NK-92 (cell line): ENCODE data around the gene SLC9A3.

Source experiments
- DNase-seq: peaks from one replicate; lab custom pipeline; 2025; ENCODE audit not compliant: unreplicated experiment; lab: John Stamatoyannopoulos, UW

SLC9A3 gene

DNA sequence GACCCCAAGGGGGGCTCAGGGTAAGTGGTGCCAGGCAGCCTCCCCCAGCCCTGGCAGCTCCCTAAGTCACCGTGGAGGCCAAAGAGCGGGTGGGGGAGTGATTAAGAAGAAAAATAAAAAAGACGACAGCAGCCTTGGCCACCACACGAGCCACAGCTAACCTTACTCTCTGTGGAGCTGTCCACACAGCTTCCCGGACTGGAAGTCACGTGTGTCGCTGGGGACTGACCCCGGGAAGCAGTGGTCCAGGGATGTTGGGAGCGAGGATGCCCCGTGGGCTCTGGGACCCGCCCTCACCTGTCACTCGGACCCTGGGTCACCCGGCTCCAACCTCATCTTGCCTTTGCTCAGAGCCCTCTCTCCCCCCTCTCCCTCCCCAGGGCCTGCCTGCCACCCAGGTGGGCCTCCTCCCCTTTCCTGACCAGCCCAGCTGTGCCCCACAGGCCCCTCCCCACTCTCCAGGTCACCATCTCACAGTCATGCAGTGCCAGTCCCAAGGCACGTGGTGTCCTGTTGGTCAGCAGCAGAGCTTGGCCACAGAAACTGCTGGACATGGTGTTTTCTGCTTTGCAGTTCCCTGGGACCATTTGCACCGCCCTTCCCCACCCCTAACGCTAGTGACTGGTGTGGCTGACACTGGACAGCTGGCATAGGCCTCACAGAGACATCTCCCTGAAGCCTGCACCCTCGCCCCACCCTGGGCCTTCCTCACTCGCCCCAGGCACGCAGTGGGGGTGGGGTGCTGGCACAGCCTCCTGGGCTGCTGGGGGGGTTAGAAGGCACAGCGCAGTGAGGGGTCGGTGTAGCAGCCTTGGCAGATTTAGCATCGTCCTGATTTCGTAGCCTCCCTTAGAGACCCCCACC lies 91.1 kb downstream of the SLC9A3 start:
- DNase-seq, result no peak

DNA sequence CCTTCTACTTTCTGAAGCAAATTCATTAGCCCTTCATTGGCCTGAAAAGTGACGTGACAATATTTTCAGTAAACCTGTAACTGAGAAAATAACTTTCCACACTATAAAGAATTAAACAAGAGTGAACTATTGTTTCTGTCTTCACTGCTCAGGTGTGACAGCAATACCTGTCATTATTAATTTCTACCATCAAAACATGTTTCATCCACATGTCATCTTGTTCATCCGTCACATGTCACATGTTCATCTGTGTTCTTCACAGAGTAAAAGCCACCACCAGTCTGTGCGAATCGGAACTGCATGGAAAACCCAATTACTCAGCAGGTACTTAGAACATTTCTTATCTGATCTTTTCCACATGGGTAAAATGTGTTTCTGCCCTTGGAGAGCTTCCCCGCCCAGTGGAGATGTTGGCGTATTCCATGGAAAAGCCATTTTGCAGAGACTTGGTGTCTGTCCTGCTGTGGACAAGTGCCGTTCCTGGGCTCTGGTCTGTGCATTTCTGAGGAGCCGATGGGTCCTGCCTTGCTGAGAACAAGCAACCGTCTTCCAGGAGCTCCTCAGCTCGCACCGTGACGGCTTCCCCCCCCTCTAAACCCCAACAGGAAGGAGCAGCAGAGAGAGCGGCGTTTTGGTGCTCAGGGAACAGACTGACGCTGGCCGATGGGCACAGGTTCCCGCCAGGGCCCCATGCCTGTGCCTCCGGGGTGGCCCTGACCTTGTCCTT lies 91.9 kb downstream of the SLC9A3 start:
- DNase-seq, result no peak

DNA sequence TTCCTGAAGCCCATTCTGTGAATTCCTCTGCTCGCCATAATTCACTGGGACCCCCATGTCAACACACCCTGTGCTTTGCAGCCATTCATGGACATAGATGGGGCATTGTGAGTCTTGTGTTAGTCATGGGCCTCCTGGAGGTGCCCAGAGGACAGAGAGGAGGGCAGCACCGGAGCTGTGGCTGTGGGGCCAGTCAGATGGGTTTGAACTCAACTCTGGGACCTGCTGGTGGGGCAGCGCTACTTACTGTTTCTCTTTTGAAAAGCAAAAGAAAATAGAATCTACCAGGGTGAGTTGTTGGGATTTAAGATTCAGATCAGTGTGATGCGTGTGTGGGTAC lies 92.6 kb downstream of the SLC9A3 start:
- no peak for DNase-seq

GRCh38 chr5:431001-431710 lies 93.1 kb downstream of the SLC9A3 start:
- DNase-seq, result no peak

- DNase-seq, result no peak
Observed at GRCh38 chr5:430214-430925, 93.9 kb downstream of the SLC9A3 start.

DNA sequence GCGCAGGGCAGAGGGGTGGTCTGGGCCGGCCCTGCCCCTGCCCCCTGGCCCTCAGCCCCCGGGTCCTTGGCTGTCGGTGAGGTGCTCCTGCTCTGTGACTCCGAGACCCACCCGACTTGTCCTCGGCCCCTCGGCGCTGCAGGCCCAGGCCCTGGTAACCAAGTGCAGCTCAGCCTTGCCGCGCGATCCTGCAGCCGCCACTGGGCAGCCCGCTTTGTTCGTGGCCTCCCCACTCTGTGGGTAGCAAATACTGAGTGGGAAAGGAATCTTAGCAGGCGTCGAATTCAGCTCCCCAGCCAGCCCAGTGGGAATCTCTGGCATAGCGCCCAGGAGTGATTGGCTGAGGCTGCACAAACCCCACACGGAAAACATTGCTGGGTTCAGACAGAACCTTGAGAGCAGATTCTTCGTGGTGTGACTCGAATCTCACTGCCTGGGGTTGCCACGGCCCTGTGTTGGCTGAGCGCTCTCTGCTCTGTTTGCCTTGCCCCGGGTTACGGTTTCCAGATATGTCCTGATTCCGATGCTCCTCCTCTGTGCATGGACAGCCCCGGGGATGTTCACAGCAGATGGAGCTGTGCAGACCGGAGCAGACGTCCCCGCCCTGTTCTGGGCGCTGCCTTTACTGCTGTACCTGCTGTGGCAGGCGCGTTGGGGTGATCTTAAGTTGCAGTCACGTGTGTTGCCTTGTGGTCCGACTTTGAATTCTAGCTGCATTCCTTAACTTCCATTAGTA lies 94.6 kb downstream of the SLC9A3 start:
- no peak for DNase-seq

DNA sequence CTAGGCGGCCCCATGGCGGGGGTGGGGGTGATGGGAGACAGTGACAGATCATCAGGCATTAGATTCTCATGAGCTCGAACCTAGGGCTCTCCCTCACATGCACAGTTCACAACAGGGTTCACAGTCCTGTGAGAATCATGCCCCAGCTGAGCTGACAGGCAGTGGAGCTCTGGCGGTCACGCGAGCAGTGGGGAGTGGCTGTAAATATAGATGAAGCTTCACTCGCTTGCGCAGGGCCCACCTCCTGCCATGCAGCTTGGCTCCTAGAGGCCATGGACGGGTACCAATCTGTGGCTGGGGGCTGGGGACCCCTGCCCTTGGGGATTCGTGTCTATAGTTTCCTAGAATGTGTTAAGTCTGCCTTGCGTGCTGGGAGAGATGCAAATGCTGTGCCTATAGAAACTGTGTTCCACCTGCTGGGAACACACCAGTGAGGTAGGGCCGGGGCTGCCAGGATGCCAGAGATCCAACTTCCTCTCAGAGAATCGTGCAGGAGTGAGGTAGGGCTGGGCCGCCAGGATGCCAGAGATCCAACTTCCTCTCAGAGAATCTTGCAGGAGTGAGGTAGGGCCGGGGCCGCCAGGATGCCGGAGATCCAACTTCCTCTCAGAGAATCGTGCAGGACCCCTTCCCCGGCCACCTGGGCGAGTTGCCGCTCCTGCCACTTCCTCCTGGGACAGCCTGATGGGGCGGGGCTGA lies 95.3 kb downstream of the SLC9A3 start:
- no peak for DNase-seq

DNA sequence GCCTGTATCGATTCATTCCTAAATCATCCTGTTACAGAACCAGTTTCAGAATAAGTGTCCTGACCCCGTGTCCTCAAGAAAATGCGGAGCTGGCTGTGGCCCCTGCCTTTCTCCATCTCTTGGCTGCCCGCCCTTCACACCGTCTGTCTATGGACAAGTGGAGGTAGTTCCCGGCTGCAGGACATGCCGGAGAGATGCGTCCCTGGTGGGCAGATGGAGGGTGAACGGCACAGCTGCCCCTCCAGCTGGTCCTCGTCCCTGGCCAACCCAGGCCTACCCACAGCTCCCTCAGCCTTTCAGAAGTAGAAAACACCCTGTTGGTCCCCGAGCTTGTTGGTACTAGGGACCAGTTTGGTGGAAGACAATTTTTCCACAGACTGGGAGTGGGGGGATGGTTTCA lies 96.0 kb downstream of the SLC9A3 start:
- no peak for DNase-seq

- no peak for DNase-seq
Observed at GRCh38 chr5:427415-428087, 96.7 kb downstream of the SLC9A3 start.

DNA sequence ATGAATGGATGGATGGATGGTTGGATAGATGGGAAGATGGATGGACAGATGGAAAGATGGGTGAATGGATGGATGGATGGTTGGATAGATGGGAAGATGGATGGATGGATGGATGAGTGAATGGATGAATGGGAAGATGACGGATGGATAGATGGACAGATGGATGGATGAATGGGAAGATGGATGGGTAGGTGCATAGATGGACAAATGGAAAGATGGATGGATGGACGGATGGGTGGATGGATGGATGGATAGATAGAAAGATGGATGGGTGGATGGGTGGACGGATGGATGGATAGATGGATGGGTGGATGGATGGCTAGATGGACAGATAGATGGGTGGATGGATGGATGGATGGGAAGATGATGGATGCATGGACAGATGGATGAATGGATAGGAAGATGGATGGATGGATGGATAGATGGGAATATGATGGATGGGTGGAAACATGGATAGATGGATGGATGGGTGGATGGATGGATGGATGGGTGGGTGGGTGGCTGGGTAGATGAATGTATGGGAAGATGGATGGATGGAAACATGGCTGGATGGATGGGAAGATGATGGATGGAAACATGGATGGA lies 97.8 kb downstream of the SLC9A3 start:
- DNase-seq, result no peak

GRCh38 chr5:425714-426113 lies 98.5 kb downstream of the SLC9A3 start:
- no peak for DNase-seq

DNA sequence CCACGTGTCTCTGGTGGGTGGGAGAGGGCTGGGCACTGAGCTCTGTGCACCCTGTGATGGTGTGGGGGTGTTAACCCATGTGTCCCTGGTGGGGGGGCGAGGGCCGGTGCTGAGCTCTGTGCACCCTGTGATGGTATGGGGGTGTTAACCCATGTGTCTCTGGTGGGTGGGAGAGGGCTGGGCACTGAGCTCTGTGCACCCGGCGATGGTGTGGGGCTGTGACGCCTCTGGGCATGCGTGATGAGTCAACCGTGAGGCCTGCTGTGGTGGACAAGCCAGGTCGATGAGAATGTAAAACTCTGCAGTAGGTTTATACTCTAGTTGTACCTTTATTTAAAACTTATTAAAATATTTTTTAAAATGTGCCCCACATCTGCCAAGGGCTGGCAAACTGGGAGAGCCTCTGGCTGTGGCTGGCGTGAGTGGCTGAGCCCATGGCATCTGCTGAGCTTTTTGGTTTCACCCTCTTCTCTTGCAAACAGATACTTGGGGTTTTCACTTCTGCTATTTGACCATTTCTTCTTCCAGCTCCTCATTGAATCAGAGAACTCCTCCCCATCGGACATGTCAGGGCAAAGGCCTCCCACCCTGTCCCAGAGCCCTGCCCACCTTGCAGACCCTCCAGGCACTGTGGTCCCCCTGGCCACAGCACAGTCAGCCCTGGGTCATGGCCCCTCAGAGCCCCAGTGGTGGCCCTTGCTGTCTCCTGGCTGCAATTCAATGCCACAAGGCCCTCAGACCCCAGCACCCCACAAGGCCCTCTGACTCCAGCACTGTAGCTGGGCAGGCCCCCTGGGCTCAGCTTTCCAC lies 99.7 kb downstream of the SLC9A3 start:
- DNase-seq, result no peak

DNA sequence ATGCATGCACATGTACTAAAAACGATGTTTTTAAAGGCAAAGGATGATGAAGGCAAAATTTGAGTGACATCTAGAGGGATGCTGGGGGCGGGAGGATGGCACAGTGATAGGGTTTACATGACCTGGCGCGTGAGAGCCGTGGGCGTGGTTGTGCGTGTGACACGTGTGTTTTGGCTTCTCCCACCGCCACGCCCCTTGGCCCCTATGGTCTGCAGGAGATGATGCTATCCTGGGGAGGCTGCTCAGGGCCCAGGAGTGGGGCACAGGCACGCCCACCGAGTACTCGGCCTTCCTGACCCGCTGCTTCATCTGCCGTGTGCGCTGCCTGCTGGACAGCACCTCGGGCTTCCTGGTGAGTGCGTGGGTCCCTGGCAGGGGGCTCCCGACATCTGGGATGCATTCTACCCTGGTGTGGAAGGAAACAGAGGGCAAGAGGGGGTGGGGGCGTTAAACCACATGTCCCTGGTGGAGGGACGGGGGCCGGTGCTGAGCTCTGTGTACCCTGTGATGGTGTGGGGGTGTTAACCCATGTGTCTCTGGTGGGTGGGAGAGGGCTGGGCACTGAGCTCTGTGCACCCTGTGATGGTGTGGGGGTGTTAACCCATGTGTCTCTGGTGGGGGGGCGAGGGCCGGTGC lies 100.5 kb downstream of the SLC9A3 start:
- no peak for DNase-seq

GRCh38 chr5:423233-423565 lies 101.0 kb downstream of the SLC9A3 start:
- DNase-seq, result no peak

- DNase-seq, result no peak
Observed at GRCh38 chr5:422323-423232, 101.7 kb downstream of the SLC9A3 start.

DNA sequence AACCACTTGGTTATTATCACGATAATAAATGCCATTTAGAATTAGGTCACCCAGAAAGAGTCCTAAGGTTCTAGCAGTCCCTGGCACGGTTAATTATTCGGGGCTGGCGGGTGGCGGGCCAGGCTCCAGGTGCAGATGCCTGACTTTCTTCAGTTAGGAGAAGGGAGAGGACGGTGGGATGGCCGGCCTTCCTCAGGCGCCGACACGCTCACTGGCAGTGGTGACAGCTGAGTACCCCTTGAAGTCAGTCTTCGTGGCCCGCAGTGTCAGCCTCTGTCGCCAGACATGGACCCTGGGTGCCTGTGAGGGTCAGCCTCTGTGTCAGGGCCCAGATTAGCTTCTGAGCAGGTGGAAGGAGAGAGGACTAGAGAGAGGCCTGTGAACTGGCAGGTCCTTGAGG lies 102.3 kb downstream of the SLC9A3 start:
- DNase-seq, result no peak
